ENCODE results near the gene PLAAT5. TPM values are rescaled to one million over a fixed set of nuclear protein-coding genes. Genes with fewer than 3 reads are reported as not detected.

Gene PLAAT5
- polyA plus RNA-seq, 3 donors = 0.07 to 0.62 TPM; not detected in 1

GRCh38 chr11:63521896-63522295 is 30.9 kb upstream of the PLAAT5 start:
- H3K4me2 ChIP-seq (replicated peaks; ENCODE audit: extremely low read depth, low read length, poor library complexity, severe bottlenecking) = no peak overlapping the region
- H3K27me3 Mint-ChIP-seq (ENCODE audit: low read depth in 3 of 3) = peaks cover 0 to 3% (median 0%) of the 10 kb centered on the region in 3 donors
- no peak for TF ChIP-seq CTCF (IDR thresholded peaks at IDR 0.05)
- no peak overlapping the region for H2AFZ ChIP-seq (ENCODE audit: insufficient read depth, low read depth, low read length, poor library complexity, severe bottlenecking)
- peak overlapping the region in 1 of 7 donors; percentile 66 for H3K27ac Mint-ChIP-seq
- H3K79me2 ChIP-seq (ENCODE audit: insufficient read depth, low read length) = no peaks in the 10 kb centered on the region
- peaks cover 0 to 14% of the 10 kb centered on the region in 2 donors for H3K9me3 ChIP-seq (replicated peaks in 1 of 2; ENCODE audit: control insufficient read depth in 1 of 2, insufficient read depth in 1 of 2, low read length in 2 of 2)
- peaks cover 6 to 32% (median 16%) of the 10 kb centered on the region in 7 donors for H3K9me3 Mint-ChIP-seq
- WGBS (ENCODE audit: insufficient coverage) = no CpG with 5 or more reads among the region's 2 CpGs
- peaks cover 4 to 5% of the 10 kb centered on the region in 2 donors for H3K36me3 ChIP-seq (replicated peaks in 1 of 2; ENCODE audit: control insufficient read depth in 1 of 2, insufficient read depth in 2 of 2, low read length in 2 of 2)
- no peaks in the 10 kb centered on the region for H3K4me1 ChIP-seq (ENCODE audit: control insufficient read depth in 1 of 2, insufficient read depth in 2 of 2, low read length in 2 of 2)
- H3K4me3 Mint-ChIP-seq = no peak overlapping the region
- no peaks in the 10 kb centered on the region for H3K27me3 ChIP-seq (ENCODE audit: control insufficient read depth in 2 of 2, insufficient read depth in 2 of 2, low read length in 2 of 2)
- intact Hi-C loops (cut with micrococcal nuclease) = no loop called here
- peaks cover 10% of the 10 kb centered on the region for H3K4me1 Mint-ChIP-seq
- no peak overlapping the region for H3K4me3 ChIP-seq (replicated peaks in 1 of 3; ENCODE audit: low read depth in 2 of 3, low read length in 3 of 3)
- H3K36me3 Mint-ChIP-seq = peaks cover 13 to 41% of the 10 kb centered on the region in 2 donors
- no peak overlapping the region for H3K9ac ChIP-seq (ENCODE audit: insufficient read depth, low read length, poor library complexity, severe bottlenecking)
- no peak overlapping the region for H3K27ac ChIP-seq (ENCODE audit: low read depth in 1 of 2, low read length in 2 of 2)
- H4K20me1 ChIP-seq (ENCODE audit: insufficient read depth, low read length) = no peaks in the 10 kb centered on the region
- no peak for DNase-seq

GRCh38 chr11:63520606-63521170 is 29.7 kb upstream of the PLAAT5 start:
- peaks cover 16 to 17% of the 10 kb centered on the region in 2 donors for H3K36me3 ChIP-seq (replicated peaks in 1 of 2; ENCODE audit: control insufficient read depth in 1 of 2, insufficient read depth in 2 of 2, low read length in 2 of 2)
- Mint-ChIP-seq H3K4me1 (peaks cover 10% of the 10 kb centered on the region), H3K36me3 (peaks cover 19 to 52% of the 10 kb centered on the region in 2 donors), H3K4me3 (no peak overlapping the region), H3K27ac (no peak overlapping the region), H3K27me3 (ENCODE audit: low read depth in 3 of 3) (peaks cover 0 to 3% (median 0%) of the 10 kb centered on the region in 3 donors), H3K9me3 (peaks cover 6 to 32% (median 14%) of the 10 kb centered on the region in 7 donors)
- no peak overlapping the region for H3K4me3 ChIP-seq (replicated peaks in 1 of 3; ENCODE audit: low read depth in 2 of 3, low read length in 3 of 3)
- H3K27me3 ChIP-seq (ENCODE audit: control insufficient read depth in 2 of 2, insufficient read depth in 2 of 2, low read length in 2 of 2) = no peaks in the 10 kb centered on the region
- H2AFZ ChIP-seq (ENCODE audit: insufficient read depth, low read depth, low read length, poor library complexity, severe bottlenecking) = no peak overlapping the region
- no peaks in the 10 kb centered on the region for H3K4me1 ChIP-seq (ENCODE audit: control insufficient read depth in 1 of 2, insufficient read depth in 2 of 2, low read length in 2 of 2)
- peaks cover 0 to 14% of the 10 kb centered on the region in 2 donors for H3K9me3 ChIP-seq (replicated peaks in 1 of 2; ENCODE audit: control insufficient read depth in 1 of 2, insufficient read depth in 1 of 2, low read length in 2 of 2)
- H4K20me1 ChIP-seq (ENCODE audit: insufficient read depth, low read length) = no peaks in the 10 kb centered on the region
- TF ChIP-seq CTCF (IDR thresholded peaks at IDR 0.05) = no peak
- intact Hi-C loops (cut with micrococcal nuclease) = no loop called here
- H3K4me2 ChIP-seq (replicated peaks; ENCODE audit: extremely low read depth, low read length, poor library complexity, severe bottlenecking) = no peak overlapping the region
- H3K79me2 ChIP-seq (ENCODE audit: insufficient read depth, low read length) = no peaks in the 10 kb centered on the region
- H3K9ac ChIP-seq (ENCODE audit: insufficient read depth, low read length, poor library complexity, severe bottlenecking) = no peak overlapping the region
- 100% methylated on average over 2 of the region's 5 CpGs for WGBS (ENCODE audit: insufficient coverage)
- no peak for DNase-seq
- no peak overlapping the region for H3K27ac ChIP-seq (ENCODE audit: low read depth in 1 of 2, low read length in 2 of 2)
